H1 (cell line): ENCODE data around the gene ADGRL2. TPM values are rescaled to one million over a fixed set of nuclear protein-coding genes. Genes with fewer than 3 reads are reported as not detected.

ENCODE experiments used
- CTCF ChIA-PET: fragments of 300-600 bp; sonication (Branson Sonifier 250); formaldehyde crosslinking; loops from one replicate; lab custom pipeline; 2021; ENCODE audit not compliant: partially characterized antibody; lab: Charles Lee
- POLR2A ChIA-PET: fragments of 300-600 bp; sonication (Branson Sonifier 250); formaldehyde crosslinking; loops from one replicate; lab custom pipeline; 2021; ENCODE audit warnings: inconsistent platforms; ENCODE audit not compliant: partially characterized antibody; lab: Charles Lee
- DNase-seq, 2 experiments: peaks; one replicate each; pipeline versions ENCODE4 v3.0.0 to v3.0.0-alpha.2; 2010 to 2022; ENCODE audit warnings: low spot score in 2 of 2, low read depth in 1 of 2, mixed read lengths in 1 of 2
- FAIRE-seq: peaks from 2 replicates; lab custom pipeline; 2011; peaks lifted over from hg19 to GRCh38; lab: Jason Lieb, UNC
- H2AFZ ChIP-seq: 2 replicates; pipeline ENCODE4 v1.8.1; 2012; ENCODE audit warnings: low read length, inconsistent platforms
- H2AK5ac ChIP-seq: 2 replicates; pipeline ENCODE4 v1.6.1; 2013; ENCODE audit warnings: low read depth, low read length
- H2BK120ac ChIP-seq: replicated peaks from 2 replicates; pipeline ENCODE3; 2013; ENCODE audit warnings: low read depth, low read length, inconsistent platforms
- H2BK12ac ChIP-seq: 2 replicates; pipeline ENCODE4 v1.6.1; 2013; ENCODE audit warnings: low read depth, low read length
- H2BK15ac ChIP-seq: 2 replicates; pipeline ENCODE4 v1.6.1; 2013; ENCODE audit warnings: low read length
- H2BK20ac ChIP-seq: 2 replicates; pipeline ENCODE4 v1.6.1; 2013; ENCODE audit warnings: low read length
- H2BK5ac ChIP-seq: 2 replicates; pipeline ENCODE4 v1.6.1; 2013; ENCODE audit warnings: low read depth, low read length
- H3K14ac ChIP-seq: 2 replicates; pipeline ENCODE4 v1.6.1; 2013; ENCODE audit warnings: inconsistent platforms; ENCODE audit not compliant: insufficient read length
- H3K18ac ChIP-seq: 2 replicates; pipeline ENCODE4 v1.6.1; 2013; ENCODE audit warnings: low read length; ENCODE audit errors: extremely low read depth
- H3K23ac ChIP-seq: 2 replicates; pipeline ENCODE4 v1.6.1; 2013; ENCODE audit warnings: inconsistent platforms; ENCODE audit not compliant: insufficient read length
- H3K23me2 ChIP-seq: 2 replicates; pipeline ENCODE4 v1.6.1; 2013; ENCODE audit warnings: low read depth, low read length
- H3K27ac ChIP-seq: 2 replicates; pipeline ENCODE4 v1.6.1; 2011; ENCODE audit warnings: low read depth, low read length, inconsistent platforms
- H3K27me3 ChIP-seq, 4 experiments: replicated peaks in 1 of 4; 1 replicate in 1 of 4; 2 replicates in 3 of 4; pipeline versions ENCODE4 v1.6.1 to v1.8.1; 2011 to 2013; ENCODE audit warnings: low read length in 3 of 4, mild to moderate bottlenecking in 3 of 4, inconsistent platforms in 2 of 4, mixed read lengths in 2 of 4, moderate library complexity in 1 of 4; ENCODE audit not compliant: control insufficient read depth in 3 of 4, insufficient read depth in 3 of 4; ENCODE audit errors: extremely low read depth in 1 of 4
- H3K36me3 ChIP-seq, 4 experiments: 2 replicates each; pipeline versions ENCODE4 v1.6.1 to v1.8.1; 2011 to 2013; ENCODE audit warnings: mild to moderate bottlenecking in 4 of 4, low read length in 3 of 4, moderate library complexity in 2 of 4, control low read depth in 1 of 4, inconsistent platforms in 1 of 4; ENCODE audit not compliant: insufficient read depth in 4 of 4, control insufficient read depth in 2 of 4
- H3K4ac ChIP-seq: replicated peaks from 2 replicates; pipeline ENCODE3; 2013; ENCODE audit warnings: low read length, low read depth, mixed read lengths, inconsistent platforms; ENCODE audit not compliant: insufficient read length
- H3K4me1 ChIP-seq, 4 experiments: replicated peaks in 1 of 4; 1 replicate in 1 of 4; 2 replicates in 3 of 4; pipeline versions ENCODE4 v1.6.1 to v1.8.1; 2011 to 2013; ENCODE audit warnings: low read length in 3 of 4, inconsistent platforms in 2 of 4, mixed read lengths in 1 of 4; ENCODE audit not compliant: insufficient read depth in 4 of 4, control insufficient read depth in 3 of 4
- H3K4me2 ChIP-seq, 2 experiments: 2 replicates each; pipeline versions ENCODE4 v1.6.1 to v1.8.1; 2011 to 2013; ENCODE audit warnings: low read depth in 2 of 2, low read length in 2 of 2, control low read depth in 1 of 2, inconsistent platforms in 1 of 2, mild to moderate bottlenecking in 1 of 2; ENCODE audit not compliant: insufficient read depth in 1 of 2
- H3K4me3 ChIP-seq, 4 experiments: fragments of 200-600, 300-600 bp in 1 of 4; sonication (generic), shearing (Covaris generic), sonication (Bioruptor Twin) in 1 of 4; 2 replicates each; pipeline versions ENCODE4 v1.5.1 to v1.8.1; 2011 to 2016; ENCODE audit warnings: low read length in 4 of 4, low read depth in 3 of 4, control low read depth in 2 of 4, inconsistent platforms in 2 of 4, mild to moderate bottlenecking in 2 of 4, mixed read lengths in 1 of 4, moderate library complexity in 1 of 4; ENCODE audit not compliant: insufficient read depth in 2 of 4; ENCODE audit errors: extremely low read depth in 1 of 4
- H3K56ac ChIP-seq: replicated peaks from 2 replicates; pipeline ENCODE3; 2013; ENCODE audit warnings: low read depth, mild to moderate bottlenecking, mixed read lengths, low read length, inconsistent platforms; ENCODE audit not compliant: insufficient read length
- H3K79me1 ChIP-seq: 2 replicates; pipeline ENCODE4 v1.6.1; 2013; ENCODE audit warnings: low read depth, low read length, control low read depth
- H3K79me2 ChIP-seq, 2 experiments: 2 replicates each; pipeline versions ENCODE4 v1.6.1 to v1.8.1; 2012 to 2013; ENCODE audit warnings: low read length in 2 of 2, mild to moderate bottlenecking in 2 of 2, inconsistent platforms in 1 of 2; ENCODE audit not compliant: insufficient read depth in 2 of 2, control insufficient read depth in 1 of 2
- H3K9ac ChIP-seq, 4 experiments: replicated peaks in 1 of 4; 1 replicate in 1 of 4; 2 replicates in 3 of 4; pipeline versions ENCODE4 v1.6.1 to v1.8.1; 2011 to 2013; ENCODE audit warnings: low read depth in 3 of 4, low read length in 3 of 4, control low read depth in 2 of 4, mild to moderate bottlenecking in 2 of 4, moderate library complexity in 2 of 4, inconsistent platforms in 1 of 4; ENCODE audit errors: extremely low read depth in 1 of 4
- H3K9me3 ChIP-seq, 2 experiments: 2 replicates each; pipeline versions ENCODE4 v1.6.1 to v1.8.1; 2012 to 2013; ENCODE audit warnings: mild to moderate bottlenecking in 2 of 2, moderate library complexity in 2 of 2, control low read depth in 1 of 2, inconsistent platforms in 1 of 2, low read depth in 1 of 2, low read length in 1 of 2, mixed read lengths in 1 of 2; ENCODE audit not compliant: insufficient read depth in 2 of 2
- H4K20me1 ChIP-seq, 2 experiments: replicated peaks in 1 of 2; 2 replicates each; pipeline versions ENCODE3 to v1.8.1; 2011 to 2013; ENCODE audit warnings: inconsistent platforms in 2 of 2, low read length in 2 of 2, mild to moderate bottlenecking in 1 of 2; ENCODE audit not compliant: insufficient read depth in 2 of 2, control insufficient read depth in 1 of 2
- H4K5ac ChIP-seq: 2 replicates; pipeline ENCODE4 v1.6.1; 2013; ENCODE audit warnings: low read length, low read depth, mixed read lengths, inconsistent platforms; ENCODE audit not compliant: insufficient read length
- H4K8ac ChIP-seq: 2 replicates; pipeline ENCODE4 v1.8.0; 2013; ENCODE audit warnings: mild to moderate bottlenecking, moderate library complexity, low read length, inconsistent platforms; ENCODE audit not compliant: insufficient read depth; ENCODE audit errors: extremely low read depth
- H4K91ac ChIP-seq: replicated peaks from 2 replicates; pipeline ENCODE3; 2013; ENCODE audit warnings: low read length, mixed read lengths, inconsistent platforms; ENCODE audit not compliant: insufficient read length
- HDAC2 ChIP-seq, 2 experiments: fragments of 300-600 bp in 1 of 2; sonication (generic) in 1 of 2; IDR thresholded peaks; 2 replicates each; pipeline ENCODE4 v1.6.1; 2011 to 2012; ENCODE audit warnings: low read depth in 2 of 2, low read length in 2 of 2, mild to moderate bottlenecking in 2 of 2, moderate library complexity in 2 of 2, borderline replicate concordance in 1 of 2, inconsistent platforms in 1 of 2
- KDM4A ChIP-seq: IDR thresholded peaks from one replicate; pipeline ENCODE4 v1.7.1; 2012; ENCODE audit warnings: low read depth, mild to moderate bottlenecking, moderate library complexity, low read length, inconsistent platforms; ENCODE audit not compliant: severe bottlenecking
- POU5F1 ChIP-seq: IDR thresholded peaks from 2 replicates; pipeline ENCODE4 v1.6.1; 2011; ENCODE audit warnings: low read depth, mild to moderate bottlenecking, low read length, moderate library complexity
- SP2 ChIP-seq: IDR thresholded peaks from 2 replicates; pipeline ENCODE4 v1.6.1; 2012; ENCODE audit warnings: mild to moderate bottlenecking, low read length, inconsistent platforms
- SRF ChIP-seq: IDR thresholded peaks from 2 replicates; pipeline ENCODE4 v1.6.1; 2011; ENCODE audit warnings: mild to moderate bottlenecking, low read depth, low read length, moderate library complexity
- TEAD4 ChIP-seq: IDR thresholded peaks from 2 replicates; pipeline ENCODE4 v1.6.1; 2012; ENCODE audit warnings: low read depth, low read length, inconsistent platforms, mixed read lengths
- WGBS, 2 experiments: shearing (Covaris generic) in 1 of 2; methylation state at CpG; one replicate each; pipeline versions ENCODE4 v1.1.6 to v1.1.7; 2013 to 2015; ENCODE audit warnings: low lambda C conversion rate in 2 of 2, mixed read lengths in 2 of 2, inconsistent platforms in 1 of 2, low coverage in 1 of 2, missing lambda C conversion rate in 1 of 2; ENCODE audit not compliant: insufficient replicate concordance in 2 of 2, insufficient coverage in 1 of 2, insufficient read length in 1 of 2; ENCODE audit errors: extremely low coverage in 1 of 2, missing lambda C conversion rate in 1 of 2; 5-methylcytosine and 5-hydroxymethylcytosine counted together
- polyA plus RNA-seq, 7 experiments: library from polyadenylated mRNA; depleted of rRNA in 3 of 7; stranded (reverse) in 5 of 7; unstranded in 2 of 7; fragments of >200 nt in 5 of 7; fragments of 200-250 nt in 2 of 7; gene quantifications; 1 replicate in 5 of 7; 2 replicates in 1 of 7; 4 replicates in 1 of 7; pipeline versions ENCODE4 v1.2.1 to v1.2.3, GENCODE V29; 2011 to 2013; ENCODE audit warnings: missing spikeins in 2 of 7, mixed read lengths in 2 of 7
- total RNA-seq: library from RNA; stranded (reverse); fragmentation: NEBNext Ultra II Directional; extraction: Animal tissue kit (Norgen Biotek cat#: 25700); gene quantifications from 2 replicates; pipeline ENCODE4 v1.2.1, GENCODE V29; 2021

The ADGRL2 gene
- total and polyA plus RNA-seq, 2 of the 8 experiments (the other 6 are each of a cell fraction or from before 2014, with no cell fraction given): 113 to 124 TPM

- H3K4me1 ChIP-seq: no peaks in the 10 kb centered on the region
- FAIRE-seq (no peak), DNase-seq (no peak)
- H4K91ac ChIP-seq: no peak overlapping the region
- no peak overlapping the region for H4K5ac ChIP-seq
- no peak for TF ChIP-seq TEAD4
- no peak for TF ChIP-seq HDAC2 (IDR thresholded peaks at IDR 0.05; ENCODE audit: borderline replicate concordance in 1 of 2, low read depth in 2 of 2, low read length in 2 of 2)
- TF ChIP-seq SRF: no peak
- no peak for TF ChIP-seq KDM4A
- TF ChIP-seq SP2: no peak
- no peak for TF ChIP-seq POU5F1
- H2BK12ac ChIP-seq: no peak overlapping the region
- H3K9me3 ChIP-seq: no peaks in the 10 kb centered on the region
- no peak overlapping the region for H3K14ac ChIP-seq
- no peak overlapping the region for H3K9ac ChIP-seq
- no peak overlapping the region for H2AFZ ChIP-seq
- no peak overlapping the region for H2BK20ac ChIP-seq
- H4K20me1 ChIP-seq: peaks cover 4% of the 10 kb centered on the region in 2 experiments
- no peaks in the 10 kb centered on the region for H3K27me3 ChIP-seq
- ChIA-PET CTCF (no interaction called here), POLR2A (no interaction called here)
- H3K4ac ChIP-seq: no peak overlapping the region
- no peak overlapping the region for H4K8ac ChIP-seq
- H3K79me1 ChIP-seq: no peaks in the 10 kb centered on the region
- H2AK5ac ChIP-seq: no peak overlapping the region
- H3K23ac ChIP-seq: no peak overlapping the region
- H2BK15ac ChIP-seq: no peak overlapping the region
- peaks cover 3 to 43% (median 19%) of the 10 kb centered on the region in 4 experiments; a peak in 5 of 8 replicates for H3K36me3 ChIP-seq
- peaks cover 0 to 61% of the 10 kb centered on the region in 2 experiments; a peak in 2 of 4 replicates for H3K79me2 ChIP-seq
- H2BK120ac ChIP-seq: no peak overlapping the region
- no peak overlapping the region for H3K56ac ChIP-seq
- H3K4me3 ChIP-seq: no peak overlapping the region
- no peak overlapping the region for H3K18ac ChIP-seq
- WGBS, 2 experiments: 95% methylated on average over 4 of the region's 4 CpGs; no CpG with 5 or more reads in 1 of the 2 experiments
- no peak overlapping the region for H3K4me2 ChIP-seq
- H3K27ac ChIP-seq: no peak overlapping the region
- no peak overlapping the region for H2BK5ac ChIP-seq
- H3K23me2 ChIP-seq: no peaks in the 10 kb centered on the region
Observed at GRCh38 chr1:81949421-81949820, 148.7 kb downstream of the ADGRL2 start.
